HEK293 (cell line): ENCODE results near the gene CD19.

ENCODE experiments used
- KLF1 ChIP-seq: fragments of 450-650 bp; formaldehyde crosslinking; IDR thresholded peaks from 2 replicates; pipeline ENCODE4 v1.5.1; 2016; ENCODE audit warnings: missing biosample characterization, missing genetic modification characterization
- MZF1 ChIP-seq: fragments of 450-650 bp; formaldehyde crosslinking; IDR thresholded peaks from 2 replicates; pipeline ENCODE4 v1.5.1; 2017; ENCODE audit warnings: missing biosample characterization, missing genetic modification characterization, borderline replicate concordance
- SP2 ChIP-seq: fragments of 450-650 bp; formaldehyde crosslinking; IDR thresholded peaks from 2 replicates; pipeline ENCODE4 v1.5.1; 2016; ENCODE audit warnings: missing biosample characterization, missing genetic modification characterization
- ZNF10 ChIP-seq: fragments of 450-650 bp; formaldehyde crosslinking; IDR thresholded peaks from 2 replicates; pipeline ENCODE4 v1.5.1; 2017; ENCODE audit warnings: missing biosample characterization, missing genetic modification characterization
- ZNF202 ChIP-seq: fragments of 450-650 bp; formaldehyde crosslinking; IDR thresholded peaks from 2 replicates; pipeline ENCODE4 v1.5.1; 2016; ENCODE audit warnings: missing biosample characterization, missing genetic modification characterization, borderline replicate concordance
- TF ChIP-seq, protein P1 (sequence below): fragments of 450-650 bp; formaldehyde crosslinking; IDR thresholded peaks from 2 replicates; pipeline ENCODE4 v1.5.1; 2016; ENCODE audit warnings: missing biosample characterization, missing genetic modification characterization
- TF ChIP-seq, protein P2 (sequence below): fragments of 450-650 bp; IDR thresholded peaks from 2 replicates; pipeline ENCODE4 v1.5.1; 2018; ENCODE audit warnings: missing biosample characterization, mild to moderate bottlenecking, missing genetic modification characterization
- TF ChIP-seq, protein P3 (sequence below): fragments of 450-650 bp; formaldehyde crosslinking; IDR thresholded peaks from 2 replicates; pipeline ENCODE4 v1.5.1; 2016; ENCODE audit warnings: missing biosample characterization, missing genetic modification characterization

DNA sequence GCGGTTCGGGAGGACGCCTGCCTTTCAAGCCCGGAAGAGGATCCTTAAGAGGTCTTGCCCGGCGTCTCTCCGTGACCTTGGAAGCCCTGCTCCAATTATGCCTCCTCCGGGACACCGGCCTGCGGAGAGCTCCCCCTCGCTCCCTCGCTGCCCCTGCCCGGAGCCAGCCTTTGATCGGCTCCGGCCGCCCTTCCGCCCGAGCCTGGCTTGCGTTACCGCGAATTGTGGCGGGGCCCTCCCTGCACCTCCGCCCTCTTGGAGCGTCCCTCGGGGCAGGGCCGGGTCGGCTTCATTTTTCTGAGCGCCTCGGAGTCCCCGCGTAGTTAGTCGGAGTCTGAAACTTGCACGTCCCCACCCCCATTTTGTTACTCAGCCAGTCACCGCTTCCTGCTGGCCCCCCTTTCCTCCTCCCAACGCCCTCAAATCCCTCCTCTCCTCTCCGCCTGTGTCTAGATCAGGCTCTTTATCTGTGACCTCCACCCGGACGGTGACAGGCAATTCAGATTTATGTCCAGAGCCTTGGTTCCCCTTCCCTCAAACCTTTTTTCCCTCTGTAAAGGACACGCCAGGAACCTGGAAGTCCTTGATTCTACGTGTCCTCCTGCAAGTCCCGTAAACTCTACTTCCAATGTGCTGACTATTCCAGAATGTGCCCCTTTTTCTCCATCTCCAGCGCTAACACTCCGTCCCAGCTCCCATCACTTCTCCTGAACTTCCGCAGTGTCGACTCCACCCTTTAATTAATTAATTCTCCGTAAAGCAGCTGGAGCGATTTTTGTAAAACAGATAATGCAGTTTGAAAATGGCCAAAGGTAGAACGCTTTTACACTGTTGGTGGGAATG is 6.2 kb upstream of the CD19 start:
- 0 out of 2 replicates have a peak, but pooled peaks have one; percentile 29 for TF ChIP-seq MZF1 (tag by site-specific recombination)
- TF ChIP-seq, protein P1, sequence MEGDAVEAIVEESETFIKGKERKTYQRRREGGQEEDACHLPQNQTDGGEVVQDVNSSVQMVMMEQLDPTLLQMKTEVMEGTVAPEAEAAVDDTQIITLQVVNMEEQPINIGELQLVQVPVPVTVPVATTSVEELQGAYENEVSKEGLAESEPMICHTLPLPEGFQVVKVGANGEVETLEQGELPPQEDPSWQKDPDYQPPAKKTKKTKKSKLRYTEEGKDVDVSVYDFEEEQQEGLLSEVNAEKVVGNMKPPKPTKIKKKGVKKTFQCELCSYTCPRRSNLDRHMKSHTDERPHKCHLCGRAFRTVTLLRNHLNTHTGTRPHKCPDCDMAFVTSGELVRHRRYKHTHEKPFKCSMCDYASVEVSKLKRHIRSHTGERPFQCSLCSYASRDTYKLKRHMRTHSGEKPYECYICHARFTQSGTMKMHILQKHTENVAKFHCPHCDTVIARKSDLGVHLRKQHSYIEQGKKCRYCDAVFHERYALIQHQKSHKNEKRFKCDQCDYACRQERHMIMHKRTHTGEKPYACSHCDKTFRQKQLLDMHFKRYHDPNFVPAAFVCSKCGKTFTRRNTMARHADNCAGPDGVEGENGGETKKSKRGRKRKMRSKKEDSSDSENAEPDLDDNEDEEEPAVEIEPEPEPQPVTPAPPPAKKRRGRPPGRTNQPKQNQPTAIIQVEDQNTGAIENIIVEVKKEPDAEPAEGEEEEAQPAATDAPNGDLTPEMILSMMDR, result no peak
- TF ChIP-seq ZNF10 (tag by site-specific recombination), result no peak
- TF ChIP-seq, protein P2, sequence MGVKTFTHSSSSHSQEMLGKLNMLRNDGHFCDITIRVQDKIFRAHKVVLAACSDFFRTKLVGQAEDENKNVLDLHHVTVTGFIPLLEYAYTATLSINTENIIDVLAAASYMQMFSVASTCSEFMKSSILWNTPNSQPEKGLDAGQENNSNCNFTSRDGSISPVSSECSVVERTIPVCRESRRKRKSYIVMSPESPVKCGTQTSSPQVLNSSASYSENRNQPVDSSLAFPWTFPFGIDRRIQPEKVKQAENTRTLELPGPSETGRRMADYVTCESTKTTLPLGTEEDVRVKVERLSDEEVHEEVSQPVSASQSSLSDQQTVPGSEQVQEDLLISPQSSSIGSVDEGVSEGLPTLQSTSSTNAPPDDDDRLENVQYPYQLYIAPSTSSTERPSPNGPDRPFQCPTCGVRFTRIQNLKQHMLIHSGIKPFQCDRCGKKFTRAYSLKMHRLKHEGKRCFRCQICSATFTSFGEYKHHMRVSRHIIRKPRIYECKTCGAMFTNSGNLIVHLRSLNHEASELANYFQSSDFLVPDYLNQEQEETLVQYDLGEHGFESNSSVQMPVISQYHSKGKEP, result no peak
- no peak for TF ChIP-seq ZNF202 (tag by site-specific recombination)
- TF ChIP-seq KLF1 (tag by site-specific recombination), result peak; percentile 98
- peak; percentile 85 for TF ChIP-seq SP2 (tag by site-specific recombination)
- TF ChIP-seq, protein P3, sequence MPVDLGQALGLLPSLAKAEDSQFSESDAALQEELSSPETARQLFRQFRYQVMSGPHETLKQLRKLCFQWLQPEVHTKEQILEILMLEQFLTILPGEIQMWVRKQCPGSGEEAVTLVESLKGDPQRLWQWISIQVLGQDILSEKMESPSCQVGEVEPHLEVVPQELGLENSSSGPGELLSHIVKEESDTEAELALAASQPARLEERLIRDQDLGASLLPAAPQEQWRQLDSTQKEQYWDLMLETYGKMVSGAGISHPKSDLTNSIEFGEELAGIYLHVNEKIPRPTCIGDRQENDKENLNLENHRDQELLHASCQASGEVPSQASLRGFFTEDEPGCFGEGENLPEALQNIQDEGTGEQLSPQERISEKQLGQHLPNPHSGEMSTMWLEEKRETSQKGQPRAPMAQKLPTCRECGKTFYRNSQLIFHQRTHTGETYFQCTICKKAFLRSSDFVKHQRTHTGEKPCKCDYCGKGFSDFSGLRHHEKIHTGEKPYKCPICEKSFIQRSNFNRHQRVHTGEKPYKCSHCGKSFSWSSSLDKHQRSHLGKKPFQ (tag by site-specific recombination), result no peak
